IMR-90 (cell line): ENCODE results near the gene GPHA2. TPM values are rescaled to one million over a fixed set of nuclear protein-coding genes. Genes with fewer than 3 reads are reported as not detected.

Experiments
- ATAC-seq: fragments of 200-7000 bp; cut with Tn5 transposase; 2 replicates; pipeline ENCODE4 v1.9.1; 2020; ENCODE audit warnings: low read depth, mild to moderate bottlenecking, moderate library complexity
- BruUV-seq: library from RNA; stranded (reverse); fragments of 400-500 nt; replicated peaks from 2 replicates; lab custom pipeline; 2021; lab: Mats Ljungman, UMichigan
- CTCF ChIA-PET: fragments of 300-600 bp; formaldehyde crosslinking; extraction: SDS; loops from one replicate; lab custom pipeline; 2021; ENCODE audit warnings: antibody characterized with exemption; lab: Yijun Ruan, JAX
- POLR2A ChIA-PET: fragments of 300-600 bp; sonication (Branson Sonifier 250); formaldehyde crosslinking; loops from one replicate; lab custom pipeline; 2022; ENCODE audit warnings: antibody characterized with exemption; ENCODE audit not compliant: unreplicated experiment; lab: Charles Lee
- DNase-seq: peaks from one replicate; pipeline ENCODE4 v3.0.0; 2013
- H2AFZ ChIP-seq: replicated peaks from 2 replicates; pipeline ENCODE3; 2013; ENCODE audit warnings: low read length, mild to moderate bottlenecking; ENCODE audit not compliant: poor library complexity
- H2AK5ac ChIP-seq: 2 replicates; pipeline ENCODE4 v1.6.1; 2013; ENCODE audit warnings: low read depth, low read length, inconsistent platforms
- H2AK9ac ChIP-seq: replicated peaks from 2 replicates; pipeline ENCODE3; 2013; ENCODE audit warnings: mild to moderate bottlenecking, low read depth, low read length, moderate library complexity; ENCODE audit not compliant: poor library complexity
- H2BK120ac ChIP-seq: 2 replicates; pipeline ENCODE4 v1.6.1; 2013; ENCODE audit warnings: low read depth, low read length, inconsistent platforms
- H2BK15ac ChIP-seq: 3 replicates; pipeline ENCODE4 v1.6.1; 2013; ENCODE audit warnings: low read depth, low read length, inconsistent platforms
- H2BK20ac ChIP-seq: 2 replicates; pipeline ENCODE4 v1.6.1; 2013; ENCODE audit warnings: low read depth, mild to moderate bottlenecking, inconsistent platforms, low read length, moderate library complexity
- H2BK5ac ChIP-seq: 2 replicates; pipeline ENCODE4 v1.6.1; 2013; ENCODE audit warnings: mild to moderate bottlenecking, low read depth, low read length, inconsistent platforms; ENCODE audit not compliant: poor library complexity, severe bottlenecking
- H3K14ac ChIP-seq: replicated peaks from 2 replicates; pipeline ENCODE4 v1.6.1; 2013; ENCODE audit warnings: low read depth, low read length, inconsistent platforms
- H3K18ac ChIP-seq: 2 replicates; pipeline ENCODE4 v1.6.1; 2013; ENCODE audit warnings: low read depth, low read length, control low read depth
- H3K23ac ChIP-seq: 2 replicates; pipeline ENCODE4 v1.6.1; 2013; ENCODE audit warnings: low read depth, low read length, inconsistent platforms
- H3K27ac ChIP-seq: 2 replicates; pipeline ENCODE4 v1.5.1; 2013; ENCODE audit warnings: mild to moderate bottlenecking, control low read depth, low read length; ENCODE audit not compliant: insufficient read depth
- H3K27me3 ChIP-seq: 2 replicates; pipeline ENCODE4 v1.6.1; 2013; ENCODE audit warnings: low read length; ENCODE audit not compliant: control insufficient read depth, insufficient read depth
- H3K36me3 ChIP-seq: 2 replicates; pipeline ENCODE4 v1.6.1; 2013; ENCODE audit warnings: low read length, mixed read lengths; ENCODE audit not compliant: control insufficient read depth, insufficient read depth
- H3K4ac ChIP-seq: 2 replicates; pipeline ENCODE4 v1.6.1; 2013; ENCODE audit warnings: low read depth, low read length, inconsistent platforms
- H3K4me1 ChIP-seq: 2 replicates; pipeline ENCODE4 v1.6.1; 2013; ENCODE audit warnings: low read length, mixed read lengths; ENCODE audit not compliant: control insufficient read depth, insufficient read depth
- H3K4me2 ChIP-seq: 2 replicates; pipeline ENCODE4 v1.6.1; 2013; ENCODE audit warnings: low read depth, mild to moderate bottlenecking, control low read depth, low read length, moderate library complexity
- H3K4me3 ChIP-seq: 2 replicates; pipeline ENCODE4 v1.5.1; 2013; ENCODE audit warnings: low read depth, mild to moderate bottlenecking, control low read depth, low read length, moderate library complexity; ENCODE audit not compliant: insufficient read depth
- H3K56ac ChIP-seq: 2 replicates; pipeline ENCODE4 v1.6.1; 2013; ENCODE audit warnings: low read length, inconsistent platforms; ENCODE audit not compliant: insufficient read depth; ENCODE audit errors: extremely low read depth
- H3K79me1 ChIP-seq, 2 experiments: 2 replicates each; pipeline ENCODE4 v1.6.1; 2013; ENCODE audit warnings: low read length in 2 of 2, inconsistent platforms in 1 of 2, low read depth in 1 of 2
- H3K9ac ChIP-seq: 2 replicates; pipeline ENCODE4 v1.6.1; 2013; ENCODE audit warnings: low read depth, low read length, control low read depth
- H3K9me1 ChIP-seq: 2 replicates; pipeline ENCODE4 v1.6.1; 2013; ENCODE audit warnings: low read length, inconsistent platforms; ENCODE audit not compliant: insufficient read depth
- H3K9me3 ChIP-seq: 2 replicates; pipeline ENCODE4 v1.6.1; 2013; ENCODE audit warnings: low read length; ENCODE audit not compliant: control insufficient read depth, insufficient read depth
- H4K20me1 ChIP-seq: 2 replicates; pipeline ENCODE4 v1.6.1; 2013; ENCODE audit warnings: low read length, inconsistent platforms; ENCODE audit not compliant: insufficient read depth
- H4K5ac ChIP-seq: 2 replicates; pipeline ENCODE4 v1.6.1; 2013; ENCODE audit warnings: mild to moderate bottlenecking, low read depth, low read length, control low read depth
- H4K8ac ChIP-seq, 2 experiments: 2 replicates each; pipeline ENCODE4 v1.6.1; 2013; ENCODE audit warnings: low read depth in 2 of 2, low read length in 2 of 2, control low read depth in 1 of 2, inconsistent platforms in 1 of 2
- H4K91ac ChIP-seq: 2 replicates; pipeline ENCODE4 v1.6.1; 2013; ENCODE audit warnings: low read depth, low read length, inconsistent platforms; ENCODE audit not compliant: insufficient read depth
- BHLHE40 ChIP-seq: fragments of 150-350 bp; IDR thresholded peaks from 2 replicates; pipeline ENCODE4 v1.6.1; 2016; ENCODE audit warnings: mild to moderate bottlenecking, low read depth, low read length
- CEBPB ChIP-seq: IDR thresholded peaks from 2 replicates; pipeline ENCODE4 v1.6.1; 2012; ENCODE audit warnings: low read depth, low read length, improper control_type of control experiment
- CHD1 ChIP-seq: IDR thresholded peaks from 2 replicates; pipeline ENCODE4 v1.6.1; 2012; ENCODE audit warnings: low read depth, low read length, improper control_type of control experiment
- CTCF ChIP-seq: conservative IDR thresholded peaks from 2 replicates; pipeline ENCODE4 v1.5.1; 2012; ENCODE audit warnings: mild to moderate bottlenecking, low read depth, low read length, improper control_type of control experiment
- FOS ChIP-seq: fragments of 150-350 bp; IDR thresholded peaks from 2 replicates; pipeline ENCODE4 v1.6.1; 2016; ENCODE audit warnings: low read depth, low read length
- MAZ ChIP-seq: IDR thresholded peaks from 2 replicates; pipeline ENCODE4 v1.6.1; 2012; ENCODE audit warnings: low read depth, mild to moderate bottlenecking, low read length, improper control_type of control experiment, moderate library complexity, borderline replicate concordance
- MXI1 ChIP-seq: IDR thresholded peaks from 2 replicates; pipeline ENCODE4 v1.6.1; 2012; ENCODE audit warnings: low read depth, mild to moderate bottlenecking, low read length, moderate library complexity, borderline replicate concordance
- NFE2L2 ChIP-seq: fragments of 150-350 bp; IDR thresholded peaks from 2 replicates; pipeline ENCODE4 v1.6.1; 2016; ENCODE audit warnings: low read depth, mild to moderate bottlenecking, low read length
- POLR2A ChIP-seq: IDR thresholded peaks from 2 replicates; pipeline ENCODE4 v1.6.1; 2012; ENCODE audit warnings: mild to moderate bottlenecking, low read depth, low read length
- RAD21 ChIP-seq: IDR thresholded peaks from 2 replicates; pipeline ENCODE4 v1.6.1; 2012; ENCODE audit warnings: low read length, improper control_type of control experiment
- RCOR1 ChIP-seq: IDR thresholded peaks from 2 replicates; pipeline ENCODE4 v1.6.1; 2012; ENCODE audit warnings: mild to moderate bottlenecking, low read length, improper control_type of control experiment; ENCODE audit not compliant: insufficient replicate concordance
- RFX5 ChIP-seq: IDR thresholded peaks from 2 replicates; pipeline ENCODE4 v1.8.0; 2012; ENCODE audit warnings: low read depth, mild to moderate bottlenecking, low read length, moderate library complexity
- SMC3 ChIP-seq: fragments of 150-350 bp; IDR thresholded peaks from 2 replicates; pipeline ENCODE4 v1.6.1; 2016; ENCODE audit warnings: low read depth, mild to moderate bottlenecking, antibody characterized with exemption, low read length, moderate library complexity
- USF2 ChIP-seq: fragments of 150-350 bp; IDR thresholded peaks from 2 replicates; pipeline ENCODE4 v1.6.1; 2017; ENCODE audit warnings: mild to moderate bottlenecking, antibody characterized with exemption, low read length, low read depth
- WGBS, 2 experiments: methylation state at CpG; one replicate each; pipeline versions ENCODE4 v1.1.5 to v1.1.7; 2013; ENCODE audit warnings: missing lambda C conversion rate in 2 of 2; ENCODE audit not compliant: insufficient read length in 1 of 2; ENCODE audit errors: extremely low coverage in 2 of 2; 5-methylcytosine and 5-hydroxymethylcytosine counted together
- dilution Hi-C: fragments of 300-500 bp; cut with HindIII; formaldehyde crosslinking; loops from one replicate; pipeline ENCODE4 v1.14.3; 2018; ENCODE audit warnings: low sequenced_read_pairs; ENCODE audit not compliant: unreplicated experiment
- in situ Hi-C: fragments of 300-500 bp; cut with MboI; formaldehyde crosslinking; loops from 3 replicates; pipeline ENCODE4 v1.14.3; 2019; ENCODE audit warnings: low sequenced_read_pairs, inconsistent platforms, mixed read lengths
- intact Hi-C: fragments of 100-400 bp; cut with micrococcal nuclease; formaldehyde crosslinking; loops from 2 replicates; pipeline ENCODE4 v1.10.0; 2022
- polyA plus RNA-seq, 3 experiments: library from polyadenylated mRNA; depleted of rRNA; stranded (reverse); fragments of >200 nt; gene quantifications; 2 replicates each; pipeline ENCODE4 v1.2.3, GENCODE V29; 2012; ENCODE audit warnings: low replicate concordance in 1 of 3
- total RNA-seq: library from RNA; depleted of rRNA; stranded (reverse); fragments of >200 nt; gene quantifications from 2 replicates; pipeline ENCODE4 v1.2.3, GENCODE V29; 2012

GPHA2 gene
- total and polyA plus RNA-seq, 2 of the 4 experiments (the other 2 are of a cell fraction) = not detected

GRCh38 chr11:64926689-64927088 is 9.0 kb downstream of the GPHA2 start:
- no peak overlapping the region for H3K14ac ChIP-seq
- peaks cover 36% of the 10 kb centered on the region for H3K36me3 ChIP-seq
- H3K4ac ChIP-seq = no peak overlapping the region
- H3K27me3 ChIP-seq = no peaks in the 10 kb centered on the region
- H3K9ac ChIP-seq = no peak overlapping the region
- no peak overlapping the region for H2AFZ ChIP-seq
- no peak overlapping the region for H4K91ac ChIP-seq
- no peak overlapping the region for H3K4me2 ChIP-seq
- no peak overlapping the region for H3K4me3 ChIP-seq
- no peak overlapping the region for H3K56ac ChIP-seq
- no peak for ATAC-seq
- H2BK20ac ChIP-seq = no peak overlapping the region
- H2BK120ac ChIP-seq = no peak overlapping the region
- H3K9me1 ChIP-seq = 0 out of 2 replicates have a peak, but pooled peaks cover 6% of the 10 kb centered on the region
- DNase-seq = no peak
- peak overlapping the region; percentile 13 for H2AK9ac ChIP-seq
- no TSS peak for BruUV-seq
- H3K18ac ChIP-seq = no peak overlapping the region
- peaks cover 5 to 33% of the 10 kb centered on the region in 2 experiments; a peak in 3 of 4 replicates for H3K79me1 ChIP-seq
- H4K8ac ChIP-seq = no peak overlapping the region
- H3K27ac ChIP-seq = no peak overlapping the region
- no peak overlapping the region for H2BK15ac ChIP-seq
- no peak overlapping the region for H2BK5ac ChIP-seq
- no peaks in the 10 kb centered on the region for H3K9me3 ChIP-seq
- POLR2A ChIA-PET = no interaction called here
- in situ Hi-C loops = no loop called here
- H3K23ac ChIP-seq = no peak overlapping the region
- H3K4me1 ChIP-seq = peaks cover 7% of the 10 kb centered on the region
- H2AK5ac ChIP-seq = no peak overlapping the region
- intact Hi-C loops = no loop called here
- TF ChIP-seq NFE2L2 (no peak), MAZ (no peak), USF2 (no peak), POLR2A (no peak), RAD21 (no peak), RFX5 (no peak), RCOR1 (no peak), CTCF (no peak), CEBPB (no peak), BHLHE40 (no peak), MXI1 (no peak), FOS (no peak), SMC3 (no peak), CHD1 (no peak)
- CTCF ChIA-PET = no interaction called here
- H4K5ac ChIP-seq = no peak overlapping the region
- 85% methylated on average over 17 of the region's 22 CpGs; no CpG with 5 or more reads in 1 of the 2 experiments for WGBS, 2 experiments
- dilution Hi-C loops = no loop called here
- H4K20me1 ChIP-seq = peaks cover 2% of the 10 kb centered on the region
